SK-N-SH treated with all-trans-retinoic acid at 6 μM for 48 hours (cell line): ENCODE measurements around the gene SEC31B.

Experiments used
- ATAC-seq: fragments of 200-7000 bp; cut with Tn5 transposase; 3 replicates; pipeline ENCODE4 v1.9.1; 2020; ENCODE audit warnings: mild to moderate bottlenecking, moderate library complexity
- ARNTL ChIP-seq: fragments of 450-650 bp; formaldehyde crosslinking; IDR thresholded peaks from 2 replicates; pipeline ENCODE4 v1.5.0; 2020; ENCODE audit warnings: low read depth, mild to moderate bottlenecking, moderate library complexity, borderline replicate concordance
- BACH2 ChIP-seq: fragments of 250-450 bp; sonication (Bioruptor Pico); IDR thresholded peaks from 2 replicates; pipeline ENCODE4 v1.9.0; 2021; ENCODE audit warnings: mild to moderate bottlenecking, borderline replicate concordance
- CREB5 ChIP-seq: fragments of 250-450 bp; sonication (Bioruptor Pico); IDR thresholded peaks from 2 replicates; pipeline ENCODE4 v1.5.1; 2020; ENCODE audit warnings: low read depth, mild to moderate bottlenecking, moderate library complexity
- CSDC2 ChIP-seq: fragments of 250-450 bp; sonication (Bioruptor Pico); IDR thresholded peaks from 2 replicates; pipeline ENCODE4 v1.5.0; 2020; ENCODE audit warnings: mild to moderate bottlenecking, moderate library complexity
- CSRNP3 ChIP-seq: fragments of 250-450 bp; sonication (Bioruptor Pico); IDR thresholded peaks from 2 replicates; pipeline ENCODE4 v1.5.1; 2021; ENCODE audit warnings: mild to moderate bottlenecking, moderate library complexity
- ESRRG ChIP-seq: fragments of 250-450 bp; sonication (Bioruptor Pico); IDR thresholded peaks from 2 replicates; pipeline ENCODE4 v1.6.1; 2021; ENCODE audit warnings: mild to moderate bottlenecking
- GLIS3 ChIP-seq: fragments of 250-450 bp; sonication (Bioruptor Pico); IDR thresholded peaks from 2 replicates; pipeline ENCODE4 v1.5.0; 2020; ENCODE audit warnings: mild to moderate bottlenecking, moderate library complexity
- ISL1 ChIP-seq: fragments of 250-450 bp; sonication (Bioruptor Pico); IDR thresholded peaks from 2 replicates; pipeline ENCODE4 v2.1.2; 2022; ENCODE audit warnings: mild to moderate bottlenecking, moderate library complexity
- OSR1 ChIP-seq: fragments of 250-450 bp; sonication (Bioruptor Pico); IDR thresholded peaks from 2 replicates; pipeline ENCODE4 v1.8.0; 2022; ENCODE audit warnings: moderate library complexity, mild to moderate bottlenecking, inconsistent platforms
- PATZ1 ChIP-seq: fragments of 250-450 bp; sonication (Bioruptor Pico); IDR thresholded peaks from 2 replicates; pipeline ENCODE4 v1.8.0; 2020; ENCODE audit warnings: mild to moderate bottlenecking, moderate library complexity, borderline replicate concordance
- PPARA ChIP-seq: fragments of 250-450 bp; sonication (Bioruptor Pico); IDR thresholded peaks from 2 replicates; pipeline ENCODE4 v1.5.0; 2020; ENCODE audit warnings: mild to moderate bottlenecking, borderline replicate concordance
- RARB ChIP-seq: fragments of 250-450 bp; sonication (Bioruptor Pico); IDR thresholded peaks from 2 replicates; pipeline ENCODE4 v1.8.0; 2021; ENCODE audit warnings: mild to moderate bottlenecking, moderate library complexity
- SNAI2 ChIP-seq: fragments of 250-450 bp; sonication (Bioruptor Pico); IDR thresholded peaks from 2 replicates; pipeline ENCODE4 v1.5.0; 2020; ENCODE audit warnings: mild to moderate bottlenecking, moderate library complexity
- TCF4 ChIP-seq: fragments of 250-450 bp; sonication (Bioruptor Pico); IDR thresholded peaks from 2 replicates; pipeline ENCODE4 v1.8.0; 2021; ENCODE audit warnings: mild to moderate bottlenecking, moderate library complexity, borderline replicate concordance
- TOX ChIP-seq: fragments of 250-450 bp; sonication (Bioruptor Pico); IDR thresholded peaks from 2 replicates; pipeline ENCODE4 v1.8.0; 2021; ENCODE audit warnings: mild to moderate bottlenecking, moderate library complexity, borderline replicate concordance
- TSHZ2 ChIP-seq: fragments of 250-450 bp; sonication (Bioruptor Pico); IDR thresholded peaks from 2 replicates; pipeline ENCODE4 v1.5.0; 2020; ENCODE audit warnings: mild to moderate bottlenecking, moderate library complexity
- ZC3H10 ChIP-seq: fragments of 250-450 bp; sonication (Bioruptor Pico); IDR thresholded peaks from 2 replicates; pipeline ENCODE4 v1.5.1; 2021; ENCODE audit warnings: mild to moderate bottlenecking, moderate library complexity
- ZFP3 ChIP-seq: fragments of 250-450 bp; sonication (Bioruptor Pico); IDR thresholded peaks from 2 replicates; pipeline ENCODE4 v1.5.0; 2020; ENCODE audit warnings: mild to moderate bottlenecking, moderate library complexity
- ZNF565 ChIP-seq: fragments of 450-650 bp; formaldehyde crosslinking; conservative IDR thresholded peaks from 2 replicates; pipeline ENCODE4 v1.5.0; 2020; ENCODE audit warnings: low read depth, mild to moderate bottlenecking, moderate library complexity
- ZNF70 ChIP-seq: fragments of 450-650 bp; formaldehyde crosslinking; IDR thresholded peaks from 2 replicates; pipeline ENCODE4 v1.5.0; 2020; ENCODE audit warnings: mild to moderate bottlenecking, moderate library complexity
- ZNF8 ChIP-seq: fragments of 450-650 bp; formaldehyde crosslinking; IDR thresholded peaks from 2 replicates; pipeline ENCODE4 v1.5.0; 2020; ENCODE audit warnings: mild to moderate bottlenecking, moderate library complexity

The SEC31B gene

GRCh38 chr10:100565206-100565985 is 45.7 kb upstream of the SEC31B start:
- no peak for ATAC-seq
- TF ChIP-seq CSDC2 (CRISPR knock-in tag) (no peak), ZNF565 (no peak), ISL1 (CRISPR knock-in tag) (no peak), ZNF8 (CRISPR knock-in tag) (no peak), TOX (CRISPR knock-in tag) (no peak), GLIS3 (no peak), CSRNP3 (no peak), ZNF70 (no peak), SNAI2 (no peak), ARNTL (CRISPR knock-in tag) (no peak), ZFP3 (CRISPR knock-in tag) (no peak), TSHZ2 (CRISPR knock-in tag) (no peak), PATZ1 (CRISPR knock-in tag) (no peak), RARB (CRISPR knock-in tag) (no peak), BACH2 (no peak), PPARA (CRISPR knock-in tag) (no peak), CREB5 (CRISPR knock-in tag) (no peak), ZC3H10 (CRISPR knock-in tag) (no peak), TCF4 (no peak), OSR1 (CRISPR knock-in tag) (no peak)

GRCh38 chr10:100562008-100562672 is 42.5 kb upstream of the SEC31B start:
- TF ChIP-seq CREB5 (CRISPR knock-in tag) (no peak), ESRRG (CRISPR knock-in tag) (no peak), ZNF565 (no peak), ZFP3 (CRISPR knock-in tag) (no peak)
- peak; percentile 80 for ATAC-seq

GRCh38 chr10:100561005-100561404 is 41.3 kb upstream of the SEC31B start:
- ATAC-seq, result no peak
- TF ChIP-seq CSDC2 (CRISPR knock-in tag), result no peak
- no peak for TF ChIP-seq ISL1 (CRISPR knock-in tag)
- TF ChIP-seq ZC3H10 (CRISPR knock-in tag), result no peak
- no peak for TF ChIP-seq CSRNP3
- TF ChIP-seq GLIS3, result no peak
